Measurements from ENCODE around the gene PPP3R2. TPM values are rescaled to one million over a fixed set of nuclear protein-coding genes. Genes with fewer than 3 reads are reported as not detected.

Gene PPP3R2
- polyA plus RNA-seq, 1 donor (not counting 4 experiments of a cell fraction or from before 2014, with no cell fraction given): not detected

- Histone ChIP-seq H2AFZ (ENCODE audit: control insufficient read depth, low read length) (no peak overlapping the region), H4K20me1 (ENCODE audit: control insufficient read depth, extremely low read depth, insufficient read depth, low read length) (no peaks in the 10 kb centered on the region), H3K36me3 (ENCODE audit: control insufficient read depth in 2 of 2, extremely low read depth in 1 of 2, insufficient read depth in 2 of 2, low read length in 2 of 2) (no peaks in the 10 kb centered on the region), H3K9me1 (ENCODE audit: control insufficient read depth, extremely low read depth, insufficient read depth, low read length) (no peaks in the 10 kb centered on the region), H3K27me3 (ENCODE audit: control insufficient read depth, extremely low read depth, insufficient read depth, low read length) (no peaks in the 10 kb centered on the region), H3K9ac (ENCODE audit: control insufficient read depth, extremely low read depth, insufficient read depth, low read length) (no peak overlapping the region), H3K9me3 (ENCODE audit: control insufficient read depth, low read depth, low read length) (no peaks in the 10 kb centered on the region), H3K4me1 (ENCODE audit: control insufficient read depth, extremely low read depth, insufficient read depth, low read length) (no peaks in the 10 kb centered on the region), H3K27ac (ENCODE audit: control insufficient read depth, insufficient read depth, low read length) (no peak overlapping the region), H3K79me2 (ENCODE audit: control insufficient read depth, insufficient read depth, low read length) (no peaks in the 10 kb centered on the region), H3K4me2 (ENCODE audit: control insufficient read depth, extremely low read depth, insufficient read depth, low read depth, low read length) (no peak overlapping the region), H3K4me3 (ENCODE audit: control insufficient read depth in 2 of 3, extremely low read depth in 1 of 3, insufficient read depth in 2 of 3, low read depth in 1 of 3, low read length in 3 of 3) (no peak overlapping the region)
- dilution Hi-C loops (cut with MboI; ENCODE audit: extremely low pct_ligation_motif_present, low sequenced_read_pairs): no loop called here
- TF ChIP-seq EZH2 (IDR thresholded peaks at IDR 0.05; ENCODE audit: low read length): no peak
- TF ChIP-seq CTCF (optimal IDR thresholded peaks at IDR 0.05 in 1 of 3, IDR thresholded peaks at IDR 0.05 in 1 of 3, conservative IDR thresholded peaks at IDR 0.05 in 1 of 3; ENCODE audit: extremely low read depth in 1 of 3, insufficient read depth in 2 of 3, low read length in 3 of 3): no peak
- FAIRE-seq (no peak), DNase-seq (ENCODE audit: low read depth, low spot score) (no peak)
These were observed 44.5 kb upstream of the PPP3R2 start for GRCh38 chr9:101639311-101639710.

GRCh38 chr9:101636247-101636646, 41.5 kb upstream of the PPP3R2 start:
- no peak for FAIRE-seq
- H3K27ac ChIP-seq (ENCODE audit: control insufficient read depth, insufficient read depth, low read length): no peak overlapping the region
- no peak for TF ChIP-seq CTCF (optimal IDR thresholded peaks at IDR 0.05 in 1 of 3, IDR thresholded peaks at IDR 0.05 in 1 of 3, conservative IDR thresholded peaks at IDR 0.05 in 1 of 3; ENCODE audit: extremely low read depth in 1 of 3, insufficient read depth in 2 of 3, low read length in 3 of 3)
- no peak for TF ChIP-seq EZH2 (IDR thresholded peaks at IDR 0.05; ENCODE audit: low read length)
- H3K4me1 ChIP-seq (ENCODE audit: control insufficient read depth, extremely low read depth, insufficient read depth, low read length): no peaks in the 10 kb centered on the region
- no peak overlapping the region for H3K9ac ChIP-seq (ENCODE audit: control insufficient read depth, extremely low read depth, insufficient read depth, low read length)
- no peaks in the 10 kb centered on the region for H4K20me1 ChIP-seq (ENCODE audit: control insufficient read depth, extremely low read depth, insufficient read depth, low read length)
- H3K9me1 ChIP-seq (ENCODE audit: control insufficient read depth, extremely low read depth, insufficient read depth, low read length): no peaks in the 10 kb centered on the region
- H3K36me3 ChIP-seq (ENCODE audit: control insufficient read depth in 2 of 2, extremely low read depth in 1 of 2, insufficient read depth in 2 of 2, low read length in 2 of 2): no peaks in the 10 kb centered on the region
- no peaks in the 10 kb centered on the region for H3K79me2 ChIP-seq (ENCODE audit: control insufficient read depth, insufficient read depth, low read length)
- no peak overlapping the region for H3K4me3 ChIP-seq (ENCODE audit: control insufficient read depth in 2 of 3, extremely low read depth in 1 of 3, insufficient read depth in 2 of 3, low read depth in 1 of 3, low read length in 3 of 3)
- no peaks in the 10 kb centered on the region for H3K27me3 ChIP-seq (ENCODE audit: control insufficient read depth, extremely low read depth, insufficient read depth, low read length)
- dilution Hi-C loops (cut with MboI; ENCODE audit: extremely low pct_ligation_motif_present, low sequenced_read_pairs): no loop called here
- no peak overlapping the region for H3K4me2 ChIP-seq (ENCODE audit: control insufficient read depth, extremely low read depth, insufficient read depth, low read depth, low read length)
- no peak overlapping the region for H2AFZ ChIP-seq (ENCODE audit: control insufficient read depth, low read length)
- DNase-seq (ENCODE audit: low read depth, low spot score): no peak
- no peaks in the 10 kb centered on the region for H3K9me3 ChIP-seq (ENCODE audit: control insufficient read depth, low read depth, low read length)
